HEK293 (cell line): ENCODE measurements around the gene SDHAF1.

Experiments
- CTCF ChIA-PET: fragments of 350-600 bp; formaldehyde crosslinking; extraction: SDS; loops from one replicate; lab custom pipeline; 2021; ENCODE audit warnings: antibody characterized with exemption; lab: Yijun Ruan, JAX
- POLR2A ChIA-PET: fragments of 300-600 bp; formaldehyde crosslinking; extraction: SDS; loops from one replicate; lab custom pipeline; 2020; ENCODE audit warnings: antibody characterized with exemption, inconsistent platforms; lab: Yijun Ruan, JAX
- H3K27ac ChIP-seq: fragments of 200-500 bp; sonication (Bioruptor generic); 2 replicates; pipeline ENCODE4 v1.5.1; 2014; ENCODE audit warnings: low read depth, low read length, control low read depth, inconsistent platforms; ENCODE audit errors: extremely low read depth
- H3K36me3 ChIP-seq, 2 experiments: fragments of 200-500 bp in 1 of 2; sonication (Bioruptor generic) in 1 of 2; 1 replicate in 1 of 2; 2 replicates in 1 of 2; pipeline ENCODE4 v1.5.1; 2014 to 2017; ENCODE audit warnings: inconsistent platforms in 2 of 2, low read length in 2 of 2; ENCODE audit not compliant: control insufficient read depth in 2 of 2, insufficient read depth in 1 of 2
- H3K4me1 ChIP-seq: fragments of 200-500 bp; sonication (Bioruptor generic); 2 replicates; pipeline ENCODE4 v1.5.1; 2014; ENCODE audit warnings: mild to moderate bottlenecking, low read length, inconsistent platforms; ENCODE audit not compliant: control insufficient read depth, insufficient read depth
- H3K4me3 ChIP-seq: 2 replicates; pipeline ENCODE4 v1.5.1; 2011; ENCODE audit warnings: low read depth, mild to moderate bottlenecking, control low read depth, low read length, moderate library complexity
- H3K9me3 ChIP-seq: fragments of 200-500 bp; sonication (Bioruptor generic); 2 replicates; pipeline ENCODE4 v1.5.1; 2014; ENCODE audit warnings: low read depth, low read length, inconsistent platforms; ENCODE audit not compliant: control insufficient read depth, insufficient read depth
- HOXD13 ChIP-seq: sonication (generic); formaldehyde crosslinking; IDR thresholded peaks from 2 replicates; pipeline ENCODE4 v1.8.0; 2022; ENCODE audit warnings: missing genetic modification reagents, borderline replicate concordance
- MYNN ChIP-seq: fragments of 450-650 bp; formaldehyde crosslinking; IDR thresholded peaks from 2 replicates; pipeline ENCODE4 v1.5.1; 2016; ENCODE audit warnings: missing biosample characterization, missing genetic modification characterization, borderline replicate concordance
- SCRT1 ChIP-seq: fragments of 450-650 bp; formaldehyde crosslinking; IDR thresholded peaks from 2 replicates; pipeline ENCODE4 v1.5.1; 2016; ENCODE audit warnings: missing biosample characterization, missing genetic modification characterization, borderline replicate concordance
- ZBTB17 ChIP-seq: fragments of 450-650 bp; formaldehyde crosslinking; IDR thresholded peaks from 2 replicates; pipeline ENCODE4 v1.5.1; 2016; ENCODE audit warnings: missing biosample characterization, missing genetic modification characterization
- ZBTB7A ChIP-seq: fragments of 450-650 bp; formaldehyde crosslinking; IDR thresholded peaks from 2 replicates; pipeline ENCODE4 v1.5.1; 2016; ENCODE audit warnings: low read depth, missing biosample characterization, missing genetic modification characterization
- ZFHX2 ChIP-seq: fragments of 450-650 bp; formaldehyde crosslinking; conservative IDR thresholded peaks from 2 replicates; pipeline ENCODE4 v1.5.1; 2016; ENCODE audit warnings: missing biosample characterization, missing genetic modification characterization
- ZNF121 ChIP-seq: fragments of 450-650 bp; formaldehyde crosslinking; IDR thresholded peaks from 2 replicates; pipeline ENCODE4 v1.5.1; 2016; ENCODE audit warnings: missing biosample characterization, missing genetic modification characterization
- ZNF133 ChIP-seq: fragments of 450-650 bp; formaldehyde crosslinking; IDR thresholded peaks from 2 replicates; pipeline ENCODE4 v1.5.1; 2016; ENCODE audit warnings: missing biosample characterization, missing genetic modification characterization
- ZNF221 ChIP-seq: fragments of 450-650 bp; formaldehyde crosslinking; IDR thresholded peaks from 2 replicates; pipeline ENCODE4 v1.5.1; 2017; ENCODE audit warnings: missing biosample characterization, missing genetic modification characterization, borderline replicate concordance
- ZNF223 ChIP-seq: fragments of 450-650 bp; formaldehyde crosslinking; IDR thresholded peaks from 2 replicates; pipeline ENCODE4 v1.5.1; 2016; ENCODE audit warnings: missing biosample characterization, missing genetic modification characterization
- ZNF292 ChIP-seq: fragments of 450-650 bp; formaldehyde crosslinking; IDR thresholded peaks from 2 replicates; pipeline ENCODE4 v1.5.1; 2016; ENCODE audit warnings: low read depth, missing biosample characterization, missing genetic modification characterization, borderline replicate concordance
- ZNF555 ChIP-seq: fragments of 450-650 bp; formaldehyde crosslinking; conservative IDR thresholded peaks from 2 replicates; pipeline ENCODE4 v1.5.1; 2017; ENCODE audit warnings: missing biosample characterization, mild to moderate bottlenecking, missing genetic modification characterization, inconsistent platforms
- ZNF561 ChIP-seq: fragments of 450-650 bp; IDR thresholded peaks from 2 replicates; pipeline ENCODE4 v1.5.1; 2018; ENCODE audit warnings: missing biosample characterization, missing genetic modification characterization, borderline replicate concordance
- ZNF623 ChIP-seq: fragments of 450-650 bp; formaldehyde crosslinking; IDR thresholded peaks from 2 replicates; pipeline ENCODE4 v1.5.1; 2016; ENCODE audit warnings: missing biosample characterization, missing genetic modification characterization
- ZNF624 ChIP-seq: fragments of 450-650 bp; formaldehyde crosslinking; IDR thresholded peaks from 2 replicates; pipeline ENCODE4 v1.5.1; 2017; ENCODE audit warnings: missing biosample characterization, missing genetic modification characterization
- TF ChIP-seq, protein P1 (sequence below): fragments of 450-650 bp; formaldehyde crosslinking; conservative IDR thresholded peaks from 2 replicates; pipeline ENCODE4 v1.5.1; 2016; ENCODE audit warnings: low read depth, missing biosample characterization, missing genetic modification characterization
- TF ChIP-seq, protein P2 (sequence below): fragments of 450-650 bp; formaldehyde crosslinking; IDR thresholded peaks from 2 replicates; pipeline ENCODE4 v1.5.1; 2016; ENCODE audit warnings: missing biosample characterization, missing genetic modification characterization
- TF ChIP-seq, protein P3 (sequence below): fragments of 450-650 bp; formaldehyde crosslinking; IDR thresholded peaks from 2 replicates; pipeline ENCODE4 v1.5.1; 2016; ENCODE audit warnings: missing biosample characterization, missing genetic modification characterization
- TF ChIP-seq, protein P4 (sequence below): fragments of 450-650 bp; formaldehyde crosslinking; IDR thresholded peaks from 2 replicates; pipeline ENCODE4 v1.5.1; 2016; ENCODE audit warnings: missing biosample characterization, missing genetic modification characterization

SDHAF1 gene

DNA sequence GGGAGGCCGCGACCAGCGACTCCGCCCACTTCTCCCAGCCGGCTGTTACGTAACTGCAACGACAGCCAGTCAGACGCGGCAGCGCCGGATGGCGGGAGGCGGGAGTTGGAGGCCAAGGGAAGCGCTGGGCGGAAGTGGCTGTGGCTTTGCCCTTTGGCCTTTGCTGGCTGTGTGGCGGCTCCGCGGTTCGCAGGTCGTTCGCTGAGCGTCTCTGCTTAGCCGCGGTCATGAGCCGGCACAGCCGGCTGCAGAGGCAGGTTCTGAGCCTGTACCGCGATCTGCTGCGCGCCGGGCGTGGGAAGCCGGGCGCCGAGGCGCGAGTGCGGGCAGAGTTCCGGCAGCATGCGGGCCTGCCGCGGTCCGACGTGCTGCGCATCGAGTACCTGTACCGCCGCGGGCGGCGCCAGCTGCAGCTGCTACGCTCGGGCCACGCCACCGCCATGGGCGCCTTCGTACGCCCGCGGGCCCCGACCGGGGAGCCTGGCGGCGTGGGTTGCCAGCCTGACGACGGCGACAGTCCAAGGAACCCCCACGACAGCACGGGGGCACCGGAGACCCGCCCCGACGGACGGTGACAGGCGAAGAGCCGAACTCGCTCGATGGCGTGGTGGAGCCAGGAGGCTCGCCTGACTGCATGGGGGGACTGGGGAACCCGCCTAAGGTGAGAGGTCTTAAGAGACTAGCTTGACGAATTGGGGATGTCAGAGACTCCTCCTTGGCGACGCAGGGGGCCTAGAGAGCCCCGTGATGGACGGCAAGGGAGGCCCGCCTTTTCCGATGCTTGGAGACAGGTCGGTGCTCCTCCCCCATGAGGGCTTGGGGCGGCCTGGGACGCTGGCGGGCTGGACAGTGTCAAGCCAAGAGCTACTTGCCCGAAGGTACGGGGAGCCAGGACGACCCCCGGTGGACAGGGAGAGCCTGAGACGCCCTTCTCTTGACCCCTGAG is at the start of gene SDHAF1 (continued):
- TF ChIP-seq, protein P1, sequence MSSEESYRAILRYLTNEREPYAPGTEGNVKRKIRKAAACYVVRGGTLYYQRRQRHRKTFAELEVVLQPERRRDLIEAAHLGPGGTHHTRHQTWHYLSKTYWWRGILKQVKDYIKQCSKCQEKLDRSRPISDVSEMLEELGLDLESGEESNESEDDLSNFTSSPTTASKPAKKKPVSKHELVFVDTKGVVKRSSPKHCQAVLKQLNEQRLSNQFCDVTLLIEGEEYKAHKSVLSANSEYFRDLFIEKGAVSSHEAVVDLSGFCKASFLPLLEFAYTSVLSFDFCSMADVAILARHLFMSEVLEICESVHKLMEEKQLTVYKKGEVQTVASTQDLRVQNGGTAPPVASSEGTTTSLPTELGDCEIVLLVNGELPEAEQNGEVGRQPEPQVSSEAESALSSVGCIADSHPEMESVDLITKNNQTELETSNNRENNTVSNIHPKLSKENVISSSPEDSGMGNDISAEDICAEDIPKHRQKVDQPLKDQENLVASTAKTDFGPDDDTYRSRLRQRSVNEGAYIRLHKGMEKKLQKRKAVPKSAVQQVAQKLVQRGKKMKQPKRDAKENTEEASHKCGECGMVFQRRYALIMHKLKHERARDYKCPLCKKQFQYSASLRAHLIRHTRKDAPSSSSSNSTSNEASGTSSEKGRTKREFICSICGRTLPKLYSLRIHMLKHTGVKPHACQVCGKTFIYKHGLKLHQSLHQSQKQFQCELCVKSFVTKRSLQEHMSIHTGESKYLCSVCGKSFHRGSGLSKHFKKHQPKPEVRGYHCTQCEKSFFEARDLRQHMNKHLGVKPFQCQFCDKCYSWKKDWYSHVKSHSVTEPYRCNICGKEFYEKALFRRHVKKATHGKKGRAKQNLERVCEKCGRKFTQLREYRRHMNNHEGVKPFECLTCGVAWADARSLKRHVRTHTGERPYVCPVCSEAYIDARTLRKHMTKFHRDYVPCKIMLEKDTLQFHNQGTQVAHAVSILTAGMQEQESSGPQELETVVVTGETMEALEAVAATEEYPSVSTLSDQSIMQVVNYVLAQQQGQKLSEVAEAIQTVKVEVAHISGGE (tag by site-specific recombination) = peak; percentile 89
- TF ChIP-seq ZNF561 (tag by site-specific recombination) (peak; percentile 95), MYNN (tag by site-specific recombination) (no peak; the same call in 1 of the 2 replicates), ZNF623 (tag by site-specific recombination) (no peak)
- TF ChIP-seq, protein P2, sequence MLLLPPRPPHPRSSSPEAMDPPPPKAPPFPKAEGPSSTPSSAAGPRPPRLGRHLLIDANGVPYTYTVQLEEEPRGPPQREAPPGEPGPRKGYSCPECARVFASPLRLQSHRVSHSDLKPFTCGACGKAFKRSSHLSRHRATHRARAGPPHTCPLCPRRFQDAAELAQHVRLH (tag by site-specific recombination) = peak; percentile 68; the same call in 1 of the 2 replicates
- TF ChIP-seq, protein P3, sequence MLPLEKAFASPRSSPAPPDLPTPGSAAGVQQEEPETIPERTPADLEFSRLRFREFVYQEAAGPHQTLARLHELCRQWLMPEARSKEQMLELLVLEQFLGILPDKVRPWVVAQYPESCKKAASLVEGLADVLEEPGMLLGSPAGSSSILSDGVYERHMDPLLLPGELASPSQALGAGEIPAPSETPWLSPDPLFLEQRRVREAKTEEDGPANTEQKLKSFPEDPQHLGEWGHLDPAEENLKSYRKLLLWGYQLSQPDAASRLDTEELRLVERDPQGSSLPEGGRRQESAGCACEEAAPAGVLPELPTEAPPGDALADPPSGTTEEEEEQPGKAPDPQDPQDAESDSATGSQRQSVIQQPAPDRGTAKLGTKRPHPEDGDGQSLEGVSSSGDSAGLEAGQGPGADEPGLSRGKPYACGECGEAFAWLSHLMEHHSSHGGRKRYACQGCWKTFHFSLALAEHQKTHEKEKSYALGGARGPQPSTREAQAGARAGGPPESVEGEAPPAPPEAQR (tag by site-specific recombination) = peak; percentile 83
- TF ChIP-seq, all 188 proteins: peak for 82

DNA sequence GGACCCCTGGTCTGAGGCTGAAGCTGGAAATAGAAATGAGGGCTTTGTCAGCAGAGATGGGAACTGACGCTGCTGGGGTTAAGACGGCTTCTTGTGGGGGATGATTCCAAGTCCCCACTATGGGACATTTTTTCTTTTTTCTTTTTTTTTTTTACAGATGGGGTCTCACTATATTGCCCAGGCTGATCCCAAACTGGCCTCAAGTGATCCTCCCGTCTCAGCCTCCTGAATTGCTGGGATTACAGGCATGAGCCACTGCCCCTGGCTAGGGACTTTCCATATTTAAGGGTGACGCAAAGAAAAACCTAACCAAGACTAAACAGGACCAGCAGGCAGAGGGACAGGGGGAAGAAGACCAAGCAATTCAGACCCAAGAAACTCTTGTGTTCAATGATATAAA is 48.8 kb upstream of the SDHAF1 start:
- H3K9me3 ChIP-seq = no peaks in the 10 kb centered on the region
- peaks cover 16 to 19% of the 10 kb centered on the region in 2 experiments; a peak in 2 of 3 replicates for H3K36me3 ChIP-seq
- no peak overlapping the region; the same call in 1 of the 2 replicates for H3K27ac ChIP-seq
- TF ChIP-seq, protein P4, sequence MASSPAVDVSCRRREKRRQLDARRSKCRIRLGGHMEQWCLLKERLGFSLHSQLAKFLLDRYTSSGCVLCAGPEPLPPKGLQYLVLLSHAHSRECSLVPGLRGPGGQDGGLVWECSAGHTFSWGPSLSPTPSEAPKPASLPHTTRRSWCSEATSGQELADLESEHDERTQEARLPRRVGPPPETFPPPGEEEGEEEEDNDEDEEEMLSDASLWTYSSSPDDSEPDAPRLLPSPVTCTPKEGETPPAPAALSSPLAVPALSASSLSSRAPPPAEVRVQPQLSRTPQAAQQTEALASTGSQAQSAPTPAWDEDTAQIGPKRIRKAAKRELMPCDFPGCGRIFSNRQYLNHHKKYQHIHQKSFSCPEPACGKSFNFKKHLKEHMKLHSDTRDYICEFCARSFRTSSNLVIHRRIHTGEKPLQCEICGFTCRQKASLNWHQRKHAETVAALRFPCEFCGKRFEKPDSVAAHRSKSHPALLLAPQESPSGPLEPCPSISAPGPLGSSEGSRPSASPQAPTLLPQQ (tag by site-specific recombination) = no peak
- TF ChIP-seq ZBTB7A (tag by site-specific recombination) (no peak), ZNF223 (tag by site-specific recombination) (0 out of 2 replicates have a peak, but pooled peaks have one; percentile 12), ZNF624 (tag by site-specific recombination) (no peak), ZNF121 (tag by site-specific recombination) (peak; percentile 92)
- POLR2A ChIA-PET = interaction anchor here (1.0 kb wide), 1 partner anchor 201 kb away, joined by 3 read pairs; the partner anchor contains the start of genes PSENEN and U2AF1L4
- CTCF ChIA-PET = interaction anchor here (0.6 to 1.3 kb wide), 14 partner anchors 12 to 1119 kb away, joined by 3 to 11 read pairs (median 4); partner anchors contain the start of genes ALKBH6 and LIN37
- no peak overlapping the region for H3K4me3 ChIP-seq
- H3K4me1 ChIP-seq = no peaks in the 10 kb centered on the region; the same call in 1 of the 2 replicates

DNA sequence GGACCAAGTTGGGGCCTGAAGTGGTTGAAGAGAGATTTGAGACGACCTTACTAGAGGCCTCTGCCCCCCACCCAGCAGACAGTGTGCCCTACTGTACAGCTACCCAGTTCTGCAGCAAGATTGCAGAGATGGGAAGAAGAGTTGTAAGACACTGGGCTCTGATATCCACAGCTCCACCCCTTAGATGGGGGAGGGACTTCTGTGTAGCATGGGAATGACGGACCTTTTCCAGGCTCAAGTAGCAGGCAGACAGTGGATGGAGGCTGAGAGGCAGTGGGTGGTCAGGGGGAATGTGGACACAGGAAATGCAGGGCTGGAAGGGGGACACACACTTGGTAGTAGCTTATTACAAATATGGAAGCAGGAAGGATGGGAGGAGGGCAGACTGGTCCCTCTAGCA is 45.9 kb upstream of the SDHAF1 start:
- H3K4me1 ChIP-seq = no peaks in the 10 kb centered on the region
- no peaks in the 10 kb centered on the region for H3K9me3 ChIP-seq
- ChIA-PET POLR2A (interaction anchor here (0.6 to 1.0 kb wide), 3 partner anchors 12 to 79 kb away, joined by 3 to 4 read pairs (median 3); no protein-coding TSS in a partner anchor), CTCF (interaction anchor here (0.6 to 2.4 kb wide), 13 partner anchors 8 to 224 kb away, joined by 3 to 10 read pairs (median 4); no protein-coding TSS in a partner anchor)
- no peak overlapping the region for H3K27ac ChIP-seq
- H3K4me3 ChIP-seq = no peak overlapping the region
- H3K36me3 ChIP-seq = peaks cover 3 to 5% of the 10 kb centered on the region in 2 experiments; a peak in 2 of 3 replicates
- TF ChIP-seq ZNF555 (tag by site-specific recombination) (no peak), ZNF292 (no peak), ZFHX2 (tag by site-specific recombination) (peak; percentile 40), ZBTB17 (tag by site-specific recombination) (0 out of 2 replicates have a peak, but pooled peaks have one; percentile 15), HOXD13 (no peak), ZNF221 (no peak), ZNF133 (tag by site-specific recombination) (no peak), SCRT1 (tag by site-specific recombination) (no peak)
